NCI-H1092 (cell line): ENCODE results near the gene PTPN20.
A peak's percentile ranks its signal among the peaks of the same experiment; 100 is the strongest.
"Not testable (repeated sequence)": the region's sequence is repeated elsewhere in the genome, so short reads cannot be mapped to it uniquely, and the experiment has no call there.

Experiments used
- DNase-seq: peaks from one replicate; lab custom pipeline; 2025; lab: John Stamatoyannopoulos, UW

PTPN20 gene, protein sequence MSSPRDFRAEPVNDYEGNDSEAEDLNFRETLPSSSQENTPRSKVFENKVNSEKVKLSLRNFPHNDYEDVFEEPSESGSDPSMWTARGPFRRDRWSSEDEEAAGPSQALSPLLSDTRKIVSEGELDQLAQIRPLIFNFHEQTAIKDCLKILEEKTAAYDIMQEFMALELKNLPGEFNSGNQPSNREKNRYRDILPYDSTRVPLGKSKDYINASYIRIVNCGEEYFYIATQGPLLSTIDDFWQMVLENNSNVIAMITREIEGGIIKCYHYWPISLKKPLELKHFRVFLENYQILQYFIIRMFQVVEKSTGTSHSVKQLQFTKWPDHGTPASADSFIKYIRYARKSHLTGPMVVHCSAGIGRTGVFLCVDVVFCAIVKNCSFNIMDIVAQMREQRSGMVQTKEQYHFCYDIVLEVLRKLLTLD

DNA sequence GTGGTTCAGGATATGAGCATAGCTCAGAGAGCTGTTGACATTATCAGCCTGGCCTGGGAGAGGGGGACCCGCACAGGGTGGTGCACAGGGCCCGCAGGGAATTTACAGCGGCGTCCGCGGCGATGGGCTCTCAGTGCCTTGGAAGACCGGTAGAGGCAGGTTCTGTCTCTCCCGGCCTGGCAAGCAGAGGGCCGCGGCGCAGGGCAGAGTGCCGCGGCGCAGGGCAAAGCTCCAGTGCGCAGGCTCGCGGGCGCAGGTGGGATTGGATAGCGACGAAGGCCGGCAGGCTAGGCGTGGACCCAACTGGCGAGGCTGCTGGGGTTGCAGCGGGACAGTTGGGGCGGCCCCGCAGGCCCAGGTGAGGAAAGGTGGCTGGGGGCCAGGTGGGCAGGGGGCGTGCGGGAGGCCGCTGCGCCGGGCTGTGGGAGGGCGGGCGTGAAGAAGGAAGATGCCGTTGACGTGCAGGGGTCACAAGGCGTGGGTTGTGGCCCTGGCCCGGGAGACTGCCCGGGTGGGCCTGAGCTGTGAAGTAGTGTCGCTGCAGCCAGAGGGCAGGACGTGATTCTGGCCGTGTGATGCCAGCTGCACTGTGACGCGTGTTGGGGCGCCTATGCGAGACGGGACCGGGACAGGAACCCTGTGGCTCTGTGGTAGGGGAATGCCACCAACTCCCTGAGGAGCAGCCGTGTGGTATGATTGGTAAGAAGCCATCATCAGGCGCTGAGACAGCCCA lies at the start of gene PTPN20:
Gene PTPN20, plus strand, starts transcription at position 285 of the 733 bp plus-strand sequence. CDS start 21,072 bp downstream, outside the sequence.
- DNase-seq, result not testable (repeated sequence)

DNA sequence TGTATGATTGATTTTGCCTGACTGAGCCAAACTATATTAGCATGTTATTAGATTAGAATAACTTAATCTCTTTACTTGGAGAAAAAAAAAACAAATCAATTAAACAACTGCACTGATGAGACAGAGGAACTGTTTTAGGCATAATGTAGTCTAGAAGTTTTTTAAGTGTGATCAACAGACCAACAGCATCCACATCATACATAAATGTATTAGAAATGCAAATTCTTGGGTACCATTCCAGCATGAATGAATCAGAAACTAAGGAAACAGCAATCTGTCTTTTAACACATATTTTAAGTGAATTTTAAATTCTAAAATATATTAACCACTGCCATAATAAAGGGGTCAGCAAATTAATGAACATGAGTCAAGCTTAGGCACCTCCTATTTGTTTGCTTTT lies 41.5 kb upstream of the PTPN20 start:
- DNase-seq, result not testable (repeated sequence)

DNA sequence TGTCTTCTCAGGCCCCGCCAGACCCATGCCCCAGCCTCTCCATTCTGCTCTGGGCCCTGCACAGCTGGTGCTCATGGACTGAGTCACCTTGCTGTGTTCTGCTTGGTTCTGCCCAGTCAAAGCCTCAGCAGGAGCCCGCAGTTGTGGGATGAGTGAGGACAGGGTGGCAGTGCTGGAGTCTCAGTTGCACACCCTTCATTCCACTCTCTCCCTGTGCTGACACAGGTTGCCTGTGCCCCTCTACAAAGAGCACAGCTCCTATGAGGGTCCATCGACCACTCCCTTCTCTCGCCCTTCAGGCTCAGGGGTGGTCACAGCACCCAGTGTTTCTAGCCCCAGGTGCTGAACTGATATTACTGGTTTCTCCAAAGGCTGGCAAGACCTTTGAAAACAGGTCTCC lies 39.6 kb upstream of the PTPN20 start:
- DNase-seq, result not testable (repeated sequence)

DNA sequence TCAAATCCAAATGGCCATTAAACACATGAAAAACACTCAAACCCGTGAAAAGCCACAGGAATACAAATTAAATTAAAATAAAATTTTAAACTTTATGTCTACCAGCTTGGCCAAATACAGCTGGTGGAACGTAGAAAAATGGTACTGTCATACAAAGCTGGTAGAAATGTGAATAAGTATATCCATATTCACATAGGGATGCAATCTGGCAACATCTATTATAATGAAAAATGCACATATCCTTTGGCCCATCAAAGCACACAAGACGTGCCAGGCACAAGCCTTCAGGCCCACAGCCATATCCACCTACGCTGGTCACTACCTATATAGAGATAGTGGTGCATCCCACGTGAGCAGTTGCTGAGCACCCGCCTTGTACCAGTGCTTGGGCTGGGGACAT lies 35.9 kb upstream of the PTPN20 start:
- not testable (repeated sequence) for DNase-seq

DNA sequence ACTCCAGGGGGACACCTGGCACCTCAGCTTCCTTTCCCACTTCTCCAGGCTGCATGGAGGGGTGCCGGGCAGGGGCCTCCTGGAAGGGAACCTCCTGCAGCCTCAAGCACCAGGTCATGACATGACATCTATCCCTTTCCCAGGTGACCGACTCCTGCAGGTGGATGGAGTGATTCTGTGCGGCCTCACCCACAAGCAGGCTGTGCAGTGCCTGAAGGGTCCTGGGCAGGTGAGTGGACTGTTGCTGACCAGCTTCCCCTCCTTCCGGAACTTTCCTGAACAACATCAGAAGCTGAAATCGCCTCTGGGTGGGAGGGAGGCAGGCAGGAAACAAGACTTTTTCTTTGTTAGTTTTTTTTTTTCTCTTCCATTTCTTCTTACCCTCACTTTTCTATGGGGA lies 34.5 kb upstream of the PTPN20 start:
- not testable (repeated sequence) for DNase-seq

DNA sequence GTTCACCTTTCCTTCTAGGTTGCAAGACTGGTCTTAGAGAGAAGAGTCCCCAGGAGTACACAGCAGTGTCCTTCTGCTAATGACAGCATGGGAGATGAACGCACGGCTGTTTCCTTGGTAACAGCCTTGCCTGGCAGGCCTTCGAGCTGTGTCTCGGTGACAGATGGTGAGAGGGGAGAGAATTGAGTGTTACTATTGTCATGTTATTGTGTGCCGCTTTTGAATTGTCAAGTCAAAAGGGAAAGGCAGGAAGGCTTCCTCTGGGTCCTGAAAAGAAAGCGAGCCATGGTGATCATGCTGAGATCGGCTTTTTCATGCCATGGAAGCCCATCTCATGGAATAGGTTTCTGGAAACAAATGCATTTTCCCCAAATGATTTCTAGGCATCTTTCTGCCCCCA lies 32.5 kb upstream of the PTPN20 start:
- DNase-seq, result peak; percentile 77

DNA sequence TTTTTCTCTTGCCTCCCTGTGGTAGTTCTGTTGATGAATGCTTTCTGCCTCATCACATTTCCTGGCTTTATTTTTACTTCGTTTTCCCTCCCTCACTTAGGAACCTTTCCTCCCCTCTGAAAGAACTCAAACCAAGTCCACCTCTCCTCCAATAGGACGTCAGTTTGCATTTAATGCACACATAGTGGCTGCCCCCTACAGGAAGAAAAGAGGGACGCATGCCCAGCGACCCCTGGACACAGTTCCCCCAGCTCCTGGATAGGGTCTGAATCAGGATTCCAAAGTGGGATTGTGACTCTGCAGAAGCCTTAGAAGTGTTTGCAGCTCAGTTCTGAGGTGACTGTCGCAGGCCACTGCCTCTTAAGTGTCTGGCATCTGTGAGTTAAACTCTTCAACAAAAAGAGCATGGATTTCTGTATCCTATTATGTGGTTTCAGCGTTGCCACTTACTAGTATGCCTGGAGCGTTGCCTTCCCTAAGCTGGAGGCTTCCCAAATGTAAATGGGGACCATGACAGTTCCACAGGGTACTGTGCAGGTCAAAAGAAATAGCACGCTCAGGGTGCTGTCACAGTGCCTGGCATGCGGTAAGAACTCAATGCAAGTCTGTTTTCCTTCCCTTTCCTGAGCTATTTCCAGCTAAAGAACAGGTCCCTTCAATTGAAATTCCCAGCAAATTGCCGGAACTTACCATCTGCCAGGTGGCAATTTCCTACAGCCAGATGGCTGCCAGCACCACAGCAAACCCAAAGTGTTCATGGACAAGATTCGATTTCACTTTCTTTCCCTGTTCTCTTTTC lies 20.2 kb upstream of the PTPN20 start:
- not testable (repeated sequence) for DNase-seq

DNA sequence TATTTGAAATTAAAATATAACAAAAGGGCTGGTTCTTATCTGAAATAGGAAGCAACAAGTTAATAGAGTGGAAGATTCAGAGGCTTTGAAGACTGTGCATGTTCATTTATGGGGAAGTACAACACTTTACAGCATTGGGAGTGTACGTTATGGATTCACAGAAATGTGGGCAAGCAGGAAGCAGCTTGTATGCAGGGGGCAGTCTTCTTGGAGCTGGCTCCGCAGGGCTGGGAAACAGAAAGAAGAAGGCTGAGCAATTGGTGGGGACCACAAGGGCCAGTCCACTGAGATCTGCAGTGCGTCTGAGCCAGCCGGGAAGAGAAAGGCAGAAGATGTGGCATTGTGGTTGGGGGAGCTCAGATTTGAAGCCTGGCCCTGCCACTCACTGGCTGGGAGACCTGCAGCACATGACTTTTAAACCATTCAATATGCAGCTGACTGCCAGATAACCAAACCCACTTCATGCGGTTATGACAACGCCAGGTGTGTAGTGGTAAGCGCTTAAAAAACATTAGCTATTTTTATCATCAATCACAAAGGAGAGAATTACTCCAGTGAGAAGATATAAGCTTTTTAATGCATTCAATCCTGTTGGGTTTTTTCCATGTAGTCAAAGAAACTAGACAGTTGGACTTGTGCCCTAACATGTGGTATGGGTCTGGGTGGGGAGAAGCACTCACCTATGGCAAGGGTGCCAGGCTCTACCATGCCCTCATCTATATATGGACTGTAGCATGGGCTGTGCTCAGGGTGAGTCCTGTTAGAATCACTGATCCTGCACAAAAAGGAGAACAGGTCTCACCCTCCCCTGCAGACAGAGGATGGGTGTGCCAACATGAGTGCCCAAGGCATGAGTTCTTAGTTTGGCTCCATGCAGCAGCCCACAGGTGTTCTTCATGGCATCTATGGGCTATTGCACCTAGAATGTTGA lies 14.2 kb upstream of the PTPN20 start:
- DNase-seq, result not testable (repeated sequence)

DNA sequence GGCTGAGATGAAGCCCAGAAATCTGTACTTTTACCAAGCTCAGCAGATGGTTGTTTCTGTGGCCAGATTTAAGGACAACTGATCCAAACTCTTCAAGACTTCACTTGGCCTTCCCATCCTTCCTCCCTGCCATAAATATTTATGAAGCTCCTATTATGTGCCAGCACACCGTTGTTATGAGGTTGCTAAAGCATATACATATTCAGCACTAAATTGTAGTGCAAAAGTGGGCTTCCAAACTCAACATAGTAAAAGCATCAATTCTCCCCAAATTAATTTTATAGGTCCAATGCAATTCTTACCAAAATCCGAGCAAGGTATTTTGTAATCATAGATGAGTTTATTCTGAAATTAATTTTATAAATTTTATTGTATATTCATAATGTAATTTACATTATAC lies 10.0 kb upstream of the PTPN20 start:
- DNase-seq, result not testable (repeated sequence)

DNA sequence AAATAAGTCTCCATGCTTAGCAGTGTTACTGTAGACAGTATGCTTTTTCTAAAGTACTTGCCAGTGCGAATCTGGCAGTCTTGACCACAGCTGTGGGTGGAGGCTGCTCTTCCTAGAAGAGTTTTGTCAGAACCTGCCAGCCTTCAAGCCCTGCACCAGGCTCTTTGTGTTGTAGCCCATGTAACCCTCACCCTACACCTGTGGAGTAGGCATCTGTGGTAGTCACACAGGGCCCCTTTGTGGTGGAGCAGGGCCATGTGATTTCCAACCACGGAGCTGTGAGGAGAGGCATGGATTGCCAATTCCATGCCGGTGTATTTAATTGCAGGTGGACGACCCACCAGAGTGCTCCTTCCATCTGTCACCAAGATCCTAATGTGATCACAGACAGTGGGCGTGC lies 7.4 kb upstream of the PTPN20 start:
- DNase-seq, result not testable (repeated sequence)

DNA sequence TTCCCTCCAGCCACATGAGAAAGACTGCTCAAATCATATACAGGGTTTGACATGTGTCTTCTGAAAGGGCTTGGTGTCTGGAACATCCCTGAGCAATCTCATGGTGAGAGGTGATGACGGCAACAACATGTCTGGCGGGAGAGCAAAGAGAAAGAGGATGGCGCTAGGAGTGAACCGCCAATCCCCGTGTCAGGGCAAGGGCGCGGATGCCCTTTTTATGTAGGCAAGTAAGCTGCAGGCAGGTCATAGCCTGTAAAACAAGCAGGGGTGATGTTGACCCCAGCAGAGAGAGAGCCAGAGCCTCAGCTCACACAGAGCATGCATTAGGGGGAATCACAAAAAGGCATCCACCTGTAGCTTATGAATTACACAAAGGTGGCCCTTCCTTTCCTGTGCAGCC lies 4.9 kb upstream of the PTPN20 start:
- not testable (repeated sequence) for DNase-seq

DNA sequence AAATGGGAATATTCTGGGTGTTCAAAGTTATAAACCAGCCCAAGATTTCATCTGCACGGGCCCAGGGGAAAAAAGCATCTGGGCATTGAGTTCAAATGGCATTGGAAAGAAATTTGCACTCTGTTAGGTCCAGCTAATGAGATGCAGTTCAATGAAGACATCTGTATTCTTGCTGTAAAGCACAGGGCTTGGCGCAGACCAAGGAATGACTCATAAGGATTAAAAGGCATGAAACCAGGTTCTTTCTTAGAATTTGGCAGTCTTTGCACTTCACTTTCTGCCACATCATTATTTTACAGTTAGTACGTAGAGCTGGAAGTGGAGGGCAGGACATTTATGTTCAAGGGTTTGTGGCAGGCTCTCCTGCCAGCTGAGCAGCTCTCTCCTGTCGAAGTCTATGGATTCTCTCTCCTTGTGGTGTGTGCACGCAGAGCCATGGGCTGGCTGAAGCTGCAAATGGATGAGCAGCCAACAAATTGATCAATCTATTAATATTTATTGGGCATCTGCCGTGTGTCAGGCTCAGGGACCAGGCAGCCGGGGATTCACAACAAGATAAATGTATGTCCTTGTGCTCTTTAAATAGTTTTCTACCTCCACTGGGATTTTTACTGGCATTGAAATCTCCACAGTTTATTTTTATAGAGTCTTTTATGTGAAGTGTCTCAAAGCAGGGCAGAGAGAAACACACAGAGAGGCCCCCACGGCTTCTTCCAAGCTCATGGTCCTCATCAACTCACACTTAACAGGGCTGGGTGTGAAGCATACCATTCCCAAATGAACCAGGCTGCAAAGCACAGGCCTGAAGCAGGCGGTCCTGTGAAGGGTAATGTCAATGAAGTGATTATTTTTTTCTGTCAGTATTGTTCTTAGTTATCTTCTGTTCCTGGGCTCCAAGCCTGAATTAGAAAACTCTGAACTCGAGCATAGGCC lies 3.8 kb upstream of the PTPN20 start:
- not testable (repeated sequence) for DNase-seq

DNA sequence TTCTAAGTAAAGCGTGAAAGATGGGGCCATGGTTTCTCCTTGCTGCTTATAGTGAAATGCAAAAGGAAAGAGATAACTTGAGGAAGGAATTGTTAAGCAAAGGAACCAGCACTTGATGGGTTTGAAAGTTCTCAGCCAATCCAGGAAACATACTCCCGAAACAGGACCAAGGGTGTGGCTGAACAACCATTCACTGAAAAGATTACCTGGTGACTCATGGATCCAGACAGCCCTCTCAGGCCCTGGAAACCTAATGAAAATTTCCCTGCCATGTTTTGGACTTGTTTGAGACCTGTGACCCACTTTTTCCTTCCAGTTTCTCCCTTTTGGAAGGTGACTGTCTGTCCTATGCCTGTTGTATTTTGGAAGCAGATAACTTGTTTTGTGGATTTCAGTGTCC lies 11.3 kb downstream of the PTPN20 start:
- DNase-seq, result not testable (repeated sequence)

DNA sequence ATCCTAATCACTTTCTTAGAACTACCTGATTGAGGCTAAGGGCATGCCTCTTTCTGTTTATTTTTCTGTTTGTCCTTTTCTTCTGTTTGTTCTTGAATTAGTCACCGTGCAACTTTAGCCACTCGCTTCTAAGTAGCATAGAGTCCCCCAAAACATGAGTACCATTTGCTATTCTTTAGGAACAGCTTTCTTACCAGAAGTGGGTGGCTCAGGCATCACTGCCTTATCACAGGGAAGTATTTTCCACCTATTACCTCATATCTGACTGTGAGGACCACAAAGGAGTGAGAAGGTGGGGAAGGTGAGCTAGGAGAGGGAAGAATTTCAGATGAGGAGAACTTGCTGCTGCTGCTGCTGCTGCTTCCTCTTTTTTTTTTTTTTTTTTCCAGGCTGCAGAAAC lies 13.9 kb downstream of the PTPN20 start:
- DNase-seq, result not testable (repeated sequence)

DNA sequence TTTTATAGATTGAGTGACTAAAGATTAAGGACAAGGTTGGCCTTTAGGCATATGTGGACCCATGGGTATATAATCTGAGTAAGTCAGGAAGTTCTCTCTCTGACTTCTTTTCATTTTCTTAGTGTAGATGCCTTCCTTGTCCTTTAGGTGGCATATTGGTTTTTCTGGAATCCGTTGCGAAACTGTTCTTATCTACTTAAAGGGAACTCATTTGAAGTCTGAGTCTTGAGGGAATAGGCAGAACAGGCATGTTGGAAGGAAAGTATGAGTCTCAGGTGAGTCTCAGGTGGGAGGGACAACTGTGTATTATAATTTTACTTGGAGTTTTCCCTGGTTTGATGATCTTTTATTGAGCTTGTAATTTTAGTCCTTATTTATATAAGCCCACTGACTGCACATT lies 14.6 kb downstream of the PTPN20 start:
- not testable (repeated sequence) for DNase-seq

DNA sequence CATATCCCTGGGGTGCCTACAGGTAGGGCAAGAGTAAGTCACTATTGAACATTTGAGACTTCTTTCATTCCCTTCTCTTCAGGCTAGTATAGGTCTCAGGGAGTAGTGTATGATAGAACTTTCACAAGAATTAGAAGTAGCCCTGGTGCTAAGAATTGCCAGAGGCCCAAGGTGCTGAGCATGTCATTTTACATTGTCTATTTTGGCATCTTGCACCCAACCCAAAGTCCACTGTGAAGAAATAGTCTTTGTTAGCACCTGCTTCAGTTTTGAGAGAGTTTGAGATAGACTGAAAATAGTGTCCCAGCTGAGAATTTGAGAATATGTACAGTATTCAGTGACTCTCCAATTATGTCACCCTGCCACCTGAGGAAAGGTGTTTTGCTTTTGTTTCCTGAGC lies 17.6 kb downstream of the PTPN20 start:
- DNase-seq, result not testable (repeated sequence)

DNA sequence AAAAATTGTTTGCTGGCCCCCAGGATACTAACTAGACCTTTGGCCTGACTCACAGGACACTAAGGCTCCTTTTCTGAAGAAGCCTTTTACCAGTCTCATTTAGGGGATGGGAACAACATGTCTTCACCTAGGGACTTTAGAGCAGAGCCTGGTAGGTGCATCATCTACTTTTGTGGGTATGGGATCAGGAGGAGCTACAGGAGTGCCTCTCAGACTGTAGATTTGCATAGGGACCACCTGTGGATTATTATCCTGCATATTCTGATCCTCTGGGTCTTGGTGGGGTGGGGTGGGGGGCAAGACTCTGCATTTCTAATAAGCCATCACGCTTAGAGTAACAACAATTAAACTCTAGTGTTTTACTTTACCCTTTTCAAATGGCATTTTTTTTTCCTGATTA lies 21.2 kb downstream of the PTPN20 start:
- DNase-seq, result not testable (repeated sequence)

DNA sequence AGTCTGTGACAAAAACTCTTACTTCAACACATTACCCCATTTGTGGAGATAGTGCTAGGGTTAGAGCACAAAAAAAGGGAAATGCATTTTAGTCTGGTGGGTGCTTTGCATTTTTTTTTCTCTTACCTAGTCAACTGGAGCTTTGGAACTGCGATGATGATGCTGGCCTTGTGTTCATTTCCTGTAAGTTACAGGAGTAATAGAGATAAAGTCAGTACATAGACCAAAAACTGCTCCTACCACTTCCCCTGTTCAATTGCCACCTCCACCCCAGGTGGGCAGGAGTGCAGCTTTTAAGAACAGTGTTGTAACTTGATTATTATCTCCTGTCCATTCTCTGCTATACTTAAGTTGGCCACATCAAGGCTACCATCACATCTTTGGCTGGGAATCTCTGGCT lies 29.9 kb downstream of the PTPN20 start:
- DNase-seq, result not testable (repeated sequence)

DNA sequence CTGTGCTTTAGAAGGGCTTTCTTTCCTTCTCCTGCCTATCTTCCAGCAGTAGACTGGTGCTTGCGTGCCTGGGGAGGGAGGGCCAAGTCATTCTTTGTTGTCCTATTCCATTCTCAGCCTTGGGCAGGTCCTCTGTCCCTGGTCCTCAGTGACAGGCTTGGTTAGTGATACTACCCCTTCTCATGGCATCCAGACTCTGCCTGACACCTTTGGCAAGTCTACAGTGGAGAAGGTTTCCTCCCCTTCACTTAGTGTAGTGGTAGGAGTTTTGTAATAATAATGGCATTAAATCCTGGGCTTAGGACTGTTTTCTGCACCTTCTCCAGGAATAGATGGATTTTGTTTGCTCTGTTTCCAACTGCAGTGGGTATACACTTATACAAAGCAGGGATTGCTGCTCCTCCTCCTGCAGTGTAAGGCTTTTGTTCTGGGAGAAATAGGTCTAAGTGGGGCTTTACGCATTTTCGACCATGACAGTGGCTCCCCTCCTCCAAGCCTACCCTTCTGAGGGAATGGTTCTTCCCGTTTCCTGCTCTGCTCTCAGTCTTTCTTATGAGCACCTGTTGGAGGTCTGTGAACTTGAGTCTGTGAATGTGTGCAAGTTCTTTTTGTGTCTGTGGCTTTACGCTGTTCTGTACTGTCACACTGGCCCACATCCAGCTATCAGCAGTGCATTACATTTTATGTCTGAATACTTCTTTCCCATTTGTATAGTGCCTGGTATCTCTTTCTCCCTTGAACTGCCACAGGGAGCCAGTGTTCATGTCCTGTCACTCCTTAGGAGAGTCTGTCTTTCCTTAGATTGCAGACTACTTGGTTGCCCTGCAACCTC lies 37.7 kb downstream of the PTPN20 start:
- not testable (repeated sequence) for DNase-seq
